HCT116 (cell line): Measurements from ENCODE around the gene TELO2.

Experiments
- EZH2 ChIP-seq: fragments of 200-600 bp; sonication (generic); IDR thresholded peaks from 2 replicates; pipeline ENCODE4 v1.6.1; 2017; ENCODE audit warnings: antibody characterized with exemption, mixed run types
- POLR2A ChIP-seq: IDR thresholded peaks from 2 replicates; pipeline ENCODE4 v1.7.0; 2011; ENCODE audit warnings: borderline replicate concordance; ENCODE audit not compliant: insufficient read depth, insufficient read length; ENCODE audit errors: extremely low read depth
- POLR2AphosphoS5 ChIP-seq: IDR thresholded peaks from 2 replicates; pipeline ENCODE4 v1.6.1; 2011; ENCODE audit warnings: mild to moderate bottlenecking, low read depth, low read length, moderate library complexity
- RAD21 ChIP-seq: IDR thresholded peaks from 2 replicates; pipeline ENCODE4 v1.6.1; 2012; ENCODE audit warnings: low read depth, mild to moderate bottlenecking
- SP1 ChIP-seq: IDR thresholded peaks from 2 replicates; pipeline ENCODE4 v1.6.1; 2012; ENCODE audit warnings: low read depth
- TCF7L2 ChIP-seq: IDR thresholded peaks from 2 replicates; pipeline ENCODE4 v1.7.0; 2011; ENCODE audit warnings: borderline replicate concordance, inconsistent platforms; ENCODE audit not compliant: insufficient read depth, insufficient read length; ENCODE audit errors: extremely low read depth
- YY1 ChIP-seq: IDR thresholded peaks from 2 replicates; pipeline ENCODE4 v1.6.1; 2011; ENCODE audit warnings: low read length, low read depth, moderate library complexity, mild to moderate bottlenecking; ENCODE audit not compliant: insufficient replicate concordance; ENCODE audit errors: extremely low read depth
- ZFX ChIP-seq: fragments of 450-650 bp; IDR thresholded peaks from 2 replicates; pipeline ENCODE4 v1.6.1; 2017
- ZNF274 ChIP-seq: fragments of 200-500 bp; sonication (Bioruptor generic); IDR thresholded peaks from 2 replicates; pipeline ENCODE4 v1.6.1; 2014; ENCODE audit warnings: mild to moderate bottlenecking, low read depth, low read length, inconsistent platforms
- TF ChIP-seq, protein P1 (sequence below), 3 experiments: fragments of 200-600 bp in 1 of 3; sonication (generic) in 1 of 3; IDR thresholded peaks in 2 of 3; conservative IDR thresholded peaks in 1 of 3; 2 replicates each; pipeline ENCODE4 v1.5.1; 2012 to 2017; ENCODE audit warnings: low read depth in 2 of 3, low read length in 2 of 3, antibody characterized with exemption in 1 of 3, borderline replicate concordance in 1 of 3, control low read depth in 1 of 3, mild to moderate bottlenecking in 1 of 3, mixed read lengths in 1 of 3, mixed run types in 1 of 3, moderate library complexity in 1 of 3; ENCODE audit not compliant: insufficient read depth in 1 of 3
- TF ChIP-seq, protein P2 (sequence below): IDR thresholded peaks from 2 replicates; pipeline ENCODE4 v1.6.1; 2012; ENCODE audit warnings: low read depth
- TF ChIP-seq, protein P3 (sequence below): IDR thresholded peaks from 2 replicates; pipeline ENCODE4 v1.6.1; 2012

DNA sequence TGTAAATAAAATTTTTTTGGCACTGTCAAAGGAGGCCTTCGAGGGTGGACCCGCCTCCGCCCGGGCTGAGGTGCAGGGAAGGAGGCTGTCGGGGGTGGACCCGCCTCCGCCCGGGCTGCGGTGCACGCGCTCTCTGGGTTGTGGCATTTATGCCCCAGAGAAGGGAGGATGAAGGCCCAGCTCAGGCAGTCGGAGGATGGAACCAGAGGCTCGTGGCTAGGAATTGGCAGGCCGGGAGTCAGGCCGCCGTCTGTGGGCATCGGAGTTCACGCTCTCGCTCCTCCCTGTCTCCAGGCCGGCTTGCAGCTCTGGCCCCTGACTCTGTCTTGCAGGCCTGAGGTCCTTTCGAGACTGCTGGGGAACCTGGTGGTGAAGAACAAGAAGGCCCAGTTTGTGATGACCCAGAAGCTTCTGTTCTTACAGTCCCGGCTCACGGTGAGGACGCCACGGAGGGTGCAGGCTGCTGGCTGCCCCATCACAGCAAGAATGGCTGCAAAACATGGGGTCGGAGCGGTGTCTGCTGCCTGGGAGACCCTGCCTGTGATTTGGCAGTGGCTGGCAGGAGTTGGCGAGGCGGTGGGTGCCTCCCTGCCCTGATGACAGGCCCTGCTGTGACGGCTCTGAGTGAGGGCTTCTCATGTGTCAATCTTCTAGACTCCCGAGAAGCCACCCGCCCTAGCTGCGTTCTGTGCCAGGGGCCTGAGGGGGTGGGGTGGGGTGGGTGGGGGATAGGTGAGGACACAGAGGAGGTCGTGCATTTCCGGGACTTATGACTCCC lies 5.9 kb downstream of the TELO2 start:
- TF ChIP-seq, protein P1, sequence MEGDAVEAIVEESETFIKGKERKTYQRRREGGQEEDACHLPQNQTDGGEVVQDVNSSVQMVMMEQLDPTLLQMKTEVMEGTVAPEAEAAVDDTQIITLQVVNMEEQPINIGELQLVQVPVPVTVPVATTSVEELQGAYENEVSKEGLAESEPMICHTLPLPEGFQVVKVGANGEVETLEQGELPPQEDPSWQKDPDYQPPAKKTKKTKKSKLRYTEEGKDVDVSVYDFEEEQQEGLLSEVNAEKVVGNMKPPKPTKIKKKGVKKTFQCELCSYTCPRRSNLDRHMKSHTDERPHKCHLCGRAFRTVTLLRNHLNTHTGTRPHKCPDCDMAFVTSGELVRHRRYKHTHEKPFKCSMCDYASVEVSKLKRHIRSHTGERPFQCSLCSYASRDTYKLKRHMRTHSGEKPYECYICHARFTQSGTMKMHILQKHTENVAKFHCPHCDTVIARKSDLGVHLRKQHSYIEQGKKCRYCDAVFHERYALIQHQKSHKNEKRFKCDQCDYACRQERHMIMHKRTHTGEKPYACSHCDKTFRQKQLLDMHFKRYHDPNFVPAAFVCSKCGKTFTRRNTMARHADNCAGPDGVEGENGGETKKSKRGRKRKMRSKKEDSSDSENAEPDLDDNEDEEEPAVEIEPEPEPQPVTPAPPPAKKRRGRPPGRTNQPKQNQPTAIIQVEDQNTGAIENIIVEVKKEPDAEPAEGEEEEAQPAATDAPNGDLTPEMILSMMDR (IDR thresholded peaks at IDR 0.05 in 2 of 3, conservative IDR thresholded peaks at IDR 0.05 in 1 of 3; ENCODE audit: borderline replicate concordance in 1 of 3, insufficient read depth in 1 of 3, low read depth in 2 of 3, low read length in 2 of 3), result no peak
- TF ChIP-seq POLR2AphosphoS5 (no peak), ZNF274 (no peak), EZH2 (no peak), ZFX (no peak), SP1 (no peak), TCF7L2 (no peak), POLR2A (no peak), YY1 (no peak), RAD21 (no peak)
- TF ChIP-seq, protein P2, sequence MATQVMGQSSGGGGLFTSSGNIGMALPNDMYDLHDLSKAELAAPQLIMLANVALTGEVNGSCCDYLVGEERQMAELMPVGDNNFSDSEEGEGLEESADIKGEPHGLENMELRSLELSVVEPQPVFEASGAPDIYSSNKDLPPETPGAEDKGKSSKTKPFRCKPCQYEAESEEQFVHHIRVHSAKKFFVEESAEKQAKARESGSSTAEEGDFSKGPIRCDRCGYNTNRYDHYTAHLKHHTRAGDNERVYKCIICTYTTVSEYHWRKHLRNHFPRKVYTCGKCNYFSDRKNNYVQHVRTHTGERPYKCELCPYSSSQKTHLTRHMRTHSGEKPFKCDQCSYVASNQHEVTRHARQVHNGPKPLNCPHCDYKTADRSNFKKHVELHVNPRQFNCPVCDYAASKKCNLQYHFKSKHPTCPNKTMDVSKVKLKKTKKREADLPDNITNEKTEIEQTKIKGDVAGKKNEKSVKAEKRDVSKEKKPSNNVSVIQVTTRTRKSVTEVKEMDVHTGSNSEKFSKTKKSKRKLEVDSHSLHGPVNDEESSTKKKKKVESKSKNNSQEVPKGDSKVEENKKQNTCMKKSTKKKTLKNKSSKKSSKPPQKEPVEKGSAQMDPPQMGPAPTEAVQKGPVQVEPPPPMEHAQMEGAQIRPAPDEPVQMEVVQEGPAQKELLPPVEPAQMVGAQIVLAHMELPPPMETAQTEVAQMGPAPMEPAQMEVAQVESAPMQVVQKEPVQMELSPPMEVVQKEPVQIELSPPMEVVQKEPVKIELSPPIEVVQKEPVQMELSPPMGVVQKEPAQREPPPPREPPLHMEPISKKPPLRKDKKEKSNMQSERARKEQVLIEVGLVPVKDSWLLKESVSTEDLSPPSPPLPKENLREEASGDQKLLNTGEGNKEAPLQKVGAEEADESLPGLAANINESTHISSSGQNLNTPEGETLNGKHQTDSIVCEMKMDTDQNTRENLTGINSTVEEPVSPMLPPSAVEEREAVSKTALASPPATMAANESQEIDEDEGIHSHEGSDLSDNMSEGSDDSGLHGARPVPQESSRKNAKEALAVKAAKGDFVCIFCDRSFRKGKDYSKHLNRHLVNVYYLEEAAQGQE, result no peak
- TF ChIP-seq, protein P3, sequence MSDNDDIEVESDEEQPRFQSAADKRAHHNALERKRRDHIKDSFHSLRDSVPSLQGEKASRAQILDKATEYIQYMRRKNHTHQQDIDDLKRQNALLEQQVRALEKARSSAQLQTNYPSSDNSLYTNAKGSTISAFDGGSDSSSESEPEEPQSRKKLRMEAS, result no peak
